Loucy (cell line): ENCODE data around the gene RRP1.

Experiments
- H2AFZ ChIP-seq: fragments of 200-600 bp; sonication (generic); 2 replicates; pipeline ENCODE4 v1.6.0; 2016; ENCODE audit warnings: antibody characterized with exemption, mild to moderate bottlenecking, low read length, moderate library complexity
- H3F3A ChIP-seq: fragments of 200-600 bp; 2 replicates; pipeline ENCODE4 v1.6.0; 2016; ENCODE audit warnings: antibody characterized with exemption, low read depth, mild to moderate bottlenecking
- H3K27me3 ChIP-seq: fragments of 200-600 bp; sonication (generic); 2 replicates; pipeline ENCODE4 v1.6.1; 2014; ENCODE audit warnings: low read length, mild to moderate bottlenecking; ENCODE audit not compliant: insufficient read depth, poor library complexity, severe bottlenecking
- H3K36me3 ChIP-seq: fragments of 200-600 bp; sonication (generic); 2 replicates; pipeline ENCODE4 v1.6.1; 2016; ENCODE audit warnings: low read length; ENCODE audit not compliant: insufficient read depth
- H3K4me1 ChIP-seq: fragments of 200-600 bp; sonication (generic); 2 replicates; pipeline ENCODE4 v1.5.1; 2014; ENCODE audit warnings: low read length, mild to moderate bottlenecking; ENCODE audit not compliant: insufficient read depth, poor library complexity, severe bottlenecking
- H3K4me2 ChIP-seq: fragments of 200-600 bp; sonication (generic); 2 replicates; pipeline ENCODE4 v1.6.0; 2014; ENCODE audit warnings: antibody characterized with exemption, low read length, low read depth, mild to moderate bottlenecking; ENCODE audit not compliant: poor library complexity, severe bottlenecking
- H3K4me3 ChIP-seq: fragments of 200-600 bp; sonication (generic); 2 replicates; pipeline ENCODE4 v1.5.1; 2014; ENCODE audit warnings: low read length, mild to moderate bottlenecking, mixed read lengths; ENCODE audit not compliant: poor library complexity, severe bottlenecking
- H3K79me2 ChIP-seq: fragments of 200-600 bp; sonication (generic); 2 replicates; pipeline ENCODE4 v1.6.1; 2014; ENCODE audit warnings: low read length; ENCODE audit not compliant: insufficient read depth
- H3K9ac ChIP-seq: fragments of 200-600 bp; sonication (generic); 2 replicates; pipeline ENCODE4 v1.6.0; 2014; ENCODE audit warnings: mild to moderate bottlenecking, low read depth, low read length, moderate library complexity; ENCODE audit not compliant: poor library complexity, severe bottlenecking
- H3K9me2 ChIP-seq: fragments of 200-600 bp; sonication (generic); replicated peaks from 2 replicates; pipeline ENCODE4 v1.6.1; 2016; ENCODE audit warnings: low read depth, low read length, mixed read lengths
- H3K9me3 ChIP-seq: fragments of 200-600 bp; sonication (generic); 2 replicates; pipeline ENCODE4 v1.6.1; 2014; ENCODE audit warnings: mild to moderate bottlenecking, antibody characterized with exemption, low read length, low read depth; ENCODE audit not compliant: insufficient read depth
- H4K20me1 ChIP-seq: fragments of 200-600 bp; sonication (generic); 2 replicates; pipeline ENCODE4 v1.6.0; 2014; ENCODE audit warnings: antibody characterized with exemption, low read length, mild to moderate bottlenecking; ENCODE audit not compliant: insufficient read depth, poor library complexity, severe bottlenecking
- EZH2phosphoT487 ChIP-seq: fragments of 200-600 bp; IDR thresholded peaks from 2 replicates; pipeline ENCODE4 v1.6.1; 2018; ENCODE audit warnings: antibody characterized with exemption, mild to moderate bottlenecking, moderate library complexity, borderline replicate concordance
- TF ChIP-seq, protein P1 (sequence below): fragments of 200-600 bp; sonication (generic); conservative IDR thresholded peaks from 2 replicates; pipeline ENCODE4 v1.5.1; 2014; ENCODE audit warnings: mild to moderate bottlenecking, antibody characterized with exemption, low read length

Gene RRP1

DNA sequence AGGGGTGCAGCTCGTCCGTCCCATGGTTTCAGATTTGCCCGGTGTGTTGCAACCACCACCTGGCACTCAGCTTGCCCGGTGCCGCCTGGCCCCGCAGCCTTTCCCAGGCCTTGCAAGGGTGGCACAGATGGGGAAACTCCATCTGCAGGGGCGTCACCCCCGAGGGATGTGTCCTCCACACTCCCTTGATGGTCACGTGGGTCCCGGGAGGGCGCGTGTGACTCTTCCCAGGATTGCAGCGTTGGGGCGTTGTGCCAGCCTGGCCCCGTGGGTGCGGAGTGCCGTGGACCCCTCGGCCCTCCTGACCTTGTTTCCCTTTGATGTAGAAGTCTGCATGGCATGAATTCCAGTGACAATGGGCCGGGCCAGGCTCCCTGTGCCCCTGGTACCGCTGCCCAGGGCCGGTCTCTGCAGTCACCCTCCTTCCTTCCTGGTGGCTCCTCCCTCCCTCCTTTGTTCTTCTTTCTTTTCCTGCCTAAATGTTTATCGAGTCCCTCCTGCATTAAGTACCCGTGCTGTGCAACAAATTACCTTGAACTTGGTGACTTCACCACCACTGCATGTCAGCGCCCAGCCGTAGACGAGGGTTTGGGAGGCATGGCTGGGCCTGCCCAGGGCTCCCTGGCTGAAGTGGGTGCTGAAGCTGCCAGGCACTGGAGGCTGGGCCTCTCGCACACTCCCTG lies 22.9 kb downstream of the RRP1 start:
- no peaks in the 10 kb centered on the region for H3F3A ChIP-seq
- H3K9ac ChIP-seq = no peak overlapping the region
- no peak overlapping the region for H2AFZ ChIP-seq
- TF ChIP-seq EZH2phosphoT487 = no peak
- TF ChIP-seq, protein P1, sequence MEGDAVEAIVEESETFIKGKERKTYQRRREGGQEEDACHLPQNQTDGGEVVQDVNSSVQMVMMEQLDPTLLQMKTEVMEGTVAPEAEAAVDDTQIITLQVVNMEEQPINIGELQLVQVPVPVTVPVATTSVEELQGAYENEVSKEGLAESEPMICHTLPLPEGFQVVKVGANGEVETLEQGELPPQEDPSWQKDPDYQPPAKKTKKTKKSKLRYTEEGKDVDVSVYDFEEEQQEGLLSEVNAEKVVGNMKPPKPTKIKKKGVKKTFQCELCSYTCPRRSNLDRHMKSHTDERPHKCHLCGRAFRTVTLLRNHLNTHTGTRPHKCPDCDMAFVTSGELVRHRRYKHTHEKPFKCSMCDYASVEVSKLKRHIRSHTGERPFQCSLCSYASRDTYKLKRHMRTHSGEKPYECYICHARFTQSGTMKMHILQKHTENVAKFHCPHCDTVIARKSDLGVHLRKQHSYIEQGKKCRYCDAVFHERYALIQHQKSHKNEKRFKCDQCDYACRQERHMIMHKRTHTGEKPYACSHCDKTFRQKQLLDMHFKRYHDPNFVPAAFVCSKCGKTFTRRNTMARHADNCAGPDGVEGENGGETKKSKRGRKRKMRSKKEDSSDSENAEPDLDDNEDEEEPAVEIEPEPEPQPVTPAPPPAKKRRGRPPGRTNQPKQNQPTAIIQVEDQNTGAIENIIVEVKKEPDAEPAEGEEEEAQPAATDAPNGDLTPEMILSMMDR = no peak
- H3K9me2 ChIP-seq = no peaks in the 10 kb centered on the region
- H3K4me3 ChIP-seq = no peak overlapping the region
- no peaks in the 10 kb centered on the region for H4K20me1 ChIP-seq
- H3K4me1 ChIP-seq = peaks cover 3% of the 10 kb centered on the region
- no peaks in the 10 kb centered on the region for H3K27me3 ChIP-seq
- no peaks in the 10 kb centered on the region for H3K79me2 ChIP-seq
- no peaks in the 10 kb centered on the region for H3K9me3 ChIP-seq
- H3K4me2 ChIP-seq = no peak overlapping the region
- H3K36me3 ChIP-seq = no peaks in the 10 kb centered on the region

DNA sequence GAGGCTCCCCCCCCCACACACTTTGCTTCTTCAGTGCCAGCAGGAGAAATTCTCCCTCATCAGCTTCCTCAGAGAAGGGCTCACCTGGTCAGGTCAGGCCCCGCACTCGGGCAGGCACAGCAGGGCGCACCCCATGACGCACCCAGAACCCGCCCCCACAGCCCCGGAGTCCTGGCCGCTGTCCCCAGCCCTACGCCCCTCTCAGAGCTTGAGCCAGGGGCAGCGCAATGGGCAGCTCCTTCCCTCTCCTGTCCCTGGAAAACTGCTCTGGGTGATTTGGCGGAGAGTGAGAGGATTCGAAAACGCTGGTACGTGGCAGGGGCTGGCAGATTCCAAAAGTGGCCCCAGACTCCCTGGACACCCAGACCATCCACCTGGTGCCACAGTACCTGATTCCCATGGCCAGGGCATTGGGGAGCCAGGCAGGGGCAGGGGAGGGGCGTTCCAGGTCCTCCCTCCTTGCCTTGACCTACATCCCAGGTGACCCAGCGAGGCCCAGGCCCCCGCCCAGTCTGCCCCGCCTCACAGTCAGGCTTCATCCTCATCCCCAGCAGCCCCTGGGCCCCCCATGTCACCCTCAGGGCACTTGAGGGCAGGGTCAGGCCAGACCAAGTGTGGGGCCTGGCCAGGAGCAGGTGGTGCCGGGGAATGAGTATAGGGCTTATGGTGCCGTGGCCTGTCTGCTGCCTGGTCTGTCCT lies 23.7 kb downstream of the RRP1 start:
- TF ChIP-seq, protein P1 = no peak
- TF ChIP-seq EZH2phosphoT487 = no peak
- Histone ChIP-seq H3K27me3 (no peaks in the 10 kb centered on the region), H2AFZ (no peak overlapping the region), H3K79me2 (no peaks in the 10 kb centered on the region), H3K9me3 (no peaks in the 10 kb centered on the region), H3K4me3 (no peak overlapping the region), H3K4me2 (no peak overlapping the region), H3F3A (no peaks in the 10 kb centered on the region), H3K9ac (no peak overlapping the region), H4K20me1 (no peaks in the 10 kb centered on the region), H3K4me1 (peaks cover 3% of the 10 kb centered on the region), H3K9me2 (no peaks in the 10 kb centered on the region), H3K36me3 (no peaks in the 10 kb centered on the region)

DNA sequence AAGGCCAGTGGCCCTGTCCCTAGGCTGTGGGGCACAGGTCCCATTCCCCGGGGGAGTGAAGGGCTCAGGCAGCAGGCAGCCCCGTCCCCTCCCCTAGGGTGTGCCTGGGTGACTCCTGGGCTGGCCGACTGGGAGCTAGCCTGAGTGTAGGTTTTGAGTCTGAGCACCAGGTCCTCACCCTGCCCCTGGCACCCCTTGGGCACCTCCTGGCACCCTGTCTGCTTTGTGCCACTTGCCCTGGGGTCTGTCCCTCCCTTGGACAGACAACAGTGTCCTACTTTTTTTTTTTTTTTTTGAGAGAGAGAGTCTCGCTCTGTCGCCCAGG lies 24.2 kb downstream of the RRP1 start:
- TF ChIP-seq EZH2phosphoT487 = no peak
- TF ChIP-seq, protein P1 = no peak
- Histone ChIP-seq H3K4me1 (peaks cover 3% of the 10 kb centered on the region), H3K27me3 (no peaks in the 10 kb centered on the region), H3K9me3 (no peaks in the 10 kb centered on the region), H3K9me2 (no peaks in the 10 kb centered on the region), H3K79me2 (no peaks in the 10 kb centered on the region), H3K9ac (no peak overlapping the region), H4K20me1 (no peaks in the 10 kb centered on the region), H3K36me3 (no peaks in the 10 kb centered on the region), H3K4me2 (no peak overlapping the region), H2AFZ (no peak overlapping the region), H3F3A (no peaks in the 10 kb centered on the region), H3K4me3 (no peak overlapping the region)
